Activated T-helper 1 cell treated with anti-CD3 and anti-CD28 coated beads, Interleukin-2, amount 50 U/mL, for 16 hours (primary cell): ENCODE data around the gene GDF11.

ENCODE experiments used
- DNase-seq, 2 donors: peaks; one replicate each; pipeline ENCODE4 v3.0.0-alpha.2; 2020; ENCODE audit warnings: low read depth in 1 of 2, low spot score in 1 of 2

Gene GDF11

GRCh38 chr12:55723516-55724225 is 19.3 kb upstream of the GDF11 start:
- no peak for DNase-seq

- peak; percentile 38 to 47 for DNase-seq
These were observed 18.5 kb upstream of the GDF11 start for GRCh38 chr12:55724226-55724939.

GRCh38 chr12:55724940-55725309 is 18.0 kb upstream of the GDF11 start:
- DNase-seq = no peak

GRCh38 chr12:55725556-55725955 is 17.4 kb upstream of the GDF11 start:
- DNase-seq = no peak

GRCh38 chr12:55726971-55727370 is 16.0 kb upstream of the GDF11 start:
- DNase-seq = no peak

GRCh38 chr12:55727643-55728185 is 15.2 kb upstream of the GDF11 start:
- no peak for DNase-seq

GRCh38 chr12:55728186-55728938 is 14.6 kb upstream of the GDF11 start:
- DNase-seq = no peak

- peak in 1 of 2 donors; percentile 59 for DNase-seq
These were observed 13.7 kb upstream of the GDF11 start, which contains the start of gene CD63 for GRCh38 chr12:55728939-55729818. TSS of gene CD63 (minus strand) at chr12:55729009. CDS start at chr12:55728341, 668 bp downstream.

GRCh38 chr12:55729819-55730818 is 12.8 kb upstream of the GDF11 start:
- no peak for DNase-seq

- no peak for DNase-seq
These were observed 10.6 kb upstream of the GDF11 start for GRCh38 chr12:55732288-55732687.

GRCh38 chr12:55733021-55733555 is 9.8 kb upstream of the GDF11 start:
- no peak for DNase-seq

- no peak for DNase-seq
These were observed 9.1 kb upstream of the GDF11 start for GRCh38 chr12:55733858-55734257.

GRCh38 chr12:55734595-55734994 is 8.3 kb upstream of the GDF11 start:
- DNase-seq = no peak

GRCh38 chr12:55736076-55736475 is 6.8 kb upstream of the GDF11 start:
- no peak for DNase-seq

GRCh38 chr12:55736780-55737580 is 5.9 kb upstream of the GDF11 start:
- DNase-seq = peak in 1 of 2 donors; percentile 34

GRCh38 chr12:55737581-55738122 is 5.3 kb upstream of the GDF11 start:
- DNase-seq = no peak

GRCh38 chr12:55738123-55739024 is 4.5 kb upstream of the GDF11 start:
- peak; percentile 45 for DNase-seq
